B cell (primary cell): ENCODE measurements around the gene ARHGAP18. TPM values are rescaled to one million over a fixed set of nuclear protein-coding genes. Genes with fewer than 3 reads are reported as not detected.

ENCODE experiments used
- ATAC-seq: fragments of 200-7000 bp; cut with Tn5 transposase; one replicate; pipeline ENCODE4 v1.10.0; 2021; ENCODE audit warnings: low read depth, mild to moderate bottlenecking, moderate number of reproducible peaks, moderate library complexity
- CTCF ChIA-PET: fragments of 350-600 bp; sonication (Branson Sonifier 250); formaldehyde crosslinking; loops from one replicate; lab custom pipeline; 2021; ENCODE audit warnings: antibody characterized with exemption, inconsistent platforms; lab: Charles Lee
- POLR2A ChIA-PET: fragments of 350-600 bp; sonication (Branson Sonifier 250); formaldehyde crosslinking; loops from one replicate; lab custom pipeline; 2021; ENCODE audit warnings: antibody characterized with exemption; lab: Charles Lee
- DNase-seq: peaks from one replicate; pipeline ENCODE4 v3.0.0; 2013
- H2AFZ ChIP-seq: 2 replicates; pipeline ENCODE4 v1.6.1; 2012; ENCODE audit warnings: mild to moderate bottlenecking, low read depth, low read length; ENCODE audit not compliant: insufficient read depth, poor library complexity, severe bottlenecking
- H3K27ac ChIP-seq, 2 donors: 1 replicate in 1 of 2; 2 replicates in 1 of 2; pipeline ENCODE4 v1.5.1; 2012 to 2013; ENCODE audit warnings: low read length in 2 of 2, mild to moderate bottlenecking in 2 of 2, moderate library complexity in 1 of 2
- H3K27me3 ChIP-seq, 4 experiments: fragments of 200-600 bp in 1 of 4; sonication (generic) in 1 of 4; replicated peaks in 1 of 4; 1 replicate in 2 of 4; 2 replicates in 2 of 4; pipeline versions ENCODE4 v1.6.1 to v1.7.0; 2013 to 2016; ENCODE audit warnings: low read length in 3 of 4, mild to moderate bottlenecking in 2 of 4, mixed read lengths in 1 of 4, moderate library complexity in 1 of 4; ENCODE audit not compliant: insufficient read depth in 4 of 4, control insufficient read depth in 3 of 4; ENCODE audit errors: control extremely low read depth in 1 of 4
- H3K36me3 ChIP-seq, 2 experiments: replicated peaks in 1 of 2; 1 replicate in 1 of 2; 2 replicates in 1 of 2; pipeline versions ENCODE4 v1.6.1 to v1.7.1; 2013; ENCODE audit warnings: low read length in 1 of 2; ENCODE audit not compliant: insufficient read depth in 2 of 2, control insufficient read depth in 1 of 2; ENCODE audit errors: control extremely low read depth in 1 of 2, extremely low read depth in 1 of 2
- H3K4me1 ChIP-seq, 2 donors: fragments of 200-600 bp in 1 of 2; sonication (generic) in 1 of 2; 1 replicate in 1 of 2; 2 replicates in 1 of 2; pipeline versions ENCODE4 v1.5.1 to v1.6.1; 2013 to 2017; ENCODE audit warnings: low read length in 2 of 2; ENCODE audit not compliant: control insufficient read depth in 2 of 2, insufficient read depth in 2 of 2
- H3K4me2 ChIP-seq: replicated peaks from 2 replicates; pipeline ENCODE3; 2012; ENCODE audit warnings: mild to moderate bottlenecking, low read depth, low read length; ENCODE audit not compliant: poor library complexity, severe bottlenecking
- H3K4me3 ChIP-seq, 5 experiments: fragments of 200-600 bp in 1 of 5; sonication (generic) in 1 of 5; 1 replicate in 3 of 5; 2 replicates in 2 of 5; pipeline versions ENCODE4 v1.5.1 to v1.7.0; 2011 to 2016; ENCODE audit warnings: low read length in 4 of 5, mild to moderate bottlenecking in 4 of 5, low read depth in 2 of 5, control low read depth in 1 of 5, moderate library complexity in 1 of 5; ENCODE audit not compliant: insufficient read depth in 1 of 5; ENCODE audit errors: control extremely low read depth in 1 of 5, extremely low read depth in 1 of 5
- H3K79me2 ChIP-seq: fragments of 200-600 bp; sonication (generic); one replicate; pipeline ENCODE4 v1.6.0; 2016; ENCODE audit warnings: low read length; ENCODE audit not compliant: control insufficient read depth, insufficient read depth
- H3K9ac ChIP-seq: fragments of 200-600 bp; sonication (generic); 2 replicates; pipeline ENCODE4 v1.6.1; 2017; ENCODE audit warnings: mild to moderate bottlenecking, low read length, moderate library complexity
- H3K9me3 ChIP-seq, 3 donors: one replicate each; pipeline versions ENCODE4 v1.6.1 to v1.7.1; 2013; ENCODE audit warnings: low read length in 2 of 3; ENCODE audit not compliant: control insufficient read depth in 2 of 3, insufficient read depth in 1 of 3; ENCODE audit errors: control extremely low read depth in 1 of 3
- H4K20me1 ChIP-seq: 2 replicates; pipeline ENCODE4 v1.6.0; 2012; ENCODE audit warnings: mild to moderate bottlenecking, low read length; ENCODE audit not compliant: insufficient read depth, control insufficient read depth, poor library complexity, severe bottlenecking
- H3K27ac Mint-ChIP-seq: one replicate; pipeline ENCODE4 v1.8.0; 2021; ENCODE audit warnings: mixed read lengths
- H3K27me3 Mint-ChIP-seq: one replicate; pipeline ENCODE4 v1.8.0; 2021; ENCODE audit warnings: mixed read lengths
- H3K4me1 Mint-ChIP-seq: one replicate; pipeline ENCODE4 v1.8.0; 2021; ENCODE audit warnings: mixed read lengths
- H3K4me3 Mint-ChIP-seq: one replicate; pipeline ENCODE4 v1.8.0; 2021; ENCODE audit warnings: mixed read lengths
- H3K9me3 Mint-ChIP-seq: one replicate; pipeline ENCODE4 v1.8.0; 2022; ENCODE audit warnings: mixed read lengths; ENCODE audit not compliant: insufficient read depth
- EZH2 ChIP-seq: IDR thresholded peaks from 2 replicates; pipeline ENCODE4 v1.6.1; 2012; ENCODE audit warnings: borderline replicate concordance, low read depth, mild to moderate bottlenecking, moderate library complexity, low read length; ENCODE audit not compliant: insufficient read depth, poor library complexity, severe bottlenecking
- WGBS: methylation state at CpG from one replicate; pipeline ENCODE4 v1.1.5; 2013; ENCODE audit warnings: missing lambda C conversion rate; ENCODE audit not compliant: insufficient coverage; 5-methylcytosine and 5-hydroxymethylcytosine counted together
- intact Hi-C: fragments of 100-400 bp; cut with micrococcal nuclease; formaldehyde crosslinking; loops from one replicate; pipeline ENCODE4 v1.10.0; 2022
- polyA plus RNA-seq: library from polyadenylated mRNA; depleted of rRNA; stranded (reverse); fragments of >200 nt; gene quantifications from 2 replicates; pipeline ENCODE4 v1.2.3, GENCODE V29; 2012
- total RNA-seq, 2 donors: library from RNA; stranded (reverse); fragments of 120-200 nt in 1 of 2; gene quantifications; 1 replicate in 1 of 2; 2 replicates in 1 of 2; pipeline versions ENCODE4 v1.2.3 to v1.2.4, GENCODE V29; 2013 to 2022
- TF ChIP-seq, protein P1 (sequence below): fragments of 200-600 bp; IDR thresholded peaks from one replicate; pipeline ENCODE4 v1.8.0; 2022; ENCODE audit warnings: antibody characterized with exemption, mild to moderate bottlenecking

The ARHGAP18 gene
- total and polyA plus RNA-seq, 2 donors (not counting 1 experiment from before 2014, with no cell fraction given): 0.95 to 3.9 TPM

DNA sequence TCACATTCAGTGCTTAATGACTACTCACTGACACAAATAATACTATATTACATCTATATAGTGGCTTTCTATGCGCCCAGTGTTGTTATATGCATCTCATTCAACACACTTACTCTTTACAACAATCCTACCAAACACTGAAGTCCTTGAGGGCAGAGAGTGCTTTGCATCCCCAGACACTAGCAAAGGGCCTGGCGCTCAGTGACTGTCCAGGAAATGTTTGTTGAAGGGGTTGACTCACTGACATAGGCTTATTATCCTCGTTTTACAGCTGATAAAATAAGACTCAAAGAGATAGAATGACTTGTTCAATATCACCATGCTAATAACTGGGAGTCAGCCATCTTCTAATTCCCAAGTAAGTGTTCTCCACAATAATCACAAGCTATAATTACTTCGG lies 163.3 kb downstream of the ARHGAP18 start:
- Histone ChIP-seq H4K20me1 (no peaks in the 10 kb centered on the region), H3K9me3 (no peaks in the 10 kb centered on the region), H2AFZ (no peak overlapping the region), H3K79me2 (no peaks in the 10 kb centered on the region), H3K4me3 (no peak overlapping the region), H3K9ac (no peak overlapping the region), H3K4me2 (no peak overlapping the region), H3K4me1 (no peaks in the 10 kb centered on the region), H3K36me3 (no peaks in the 10 kb centered on the region), H3K27ac (no peak overlapping the region), H3K27me3 (no peaks in the 10 kb centered on the region)
- DNase-seq (no peak), ATAC-seq (no peak)
- intact Hi-C loops: no loop called here
- no peak overlapping the region for H3K27ac Mint-ChIP-seq
- no peak overlapping the region for H3K4me3 Mint-ChIP-seq
- TF ChIP-seq, protein P1, sequence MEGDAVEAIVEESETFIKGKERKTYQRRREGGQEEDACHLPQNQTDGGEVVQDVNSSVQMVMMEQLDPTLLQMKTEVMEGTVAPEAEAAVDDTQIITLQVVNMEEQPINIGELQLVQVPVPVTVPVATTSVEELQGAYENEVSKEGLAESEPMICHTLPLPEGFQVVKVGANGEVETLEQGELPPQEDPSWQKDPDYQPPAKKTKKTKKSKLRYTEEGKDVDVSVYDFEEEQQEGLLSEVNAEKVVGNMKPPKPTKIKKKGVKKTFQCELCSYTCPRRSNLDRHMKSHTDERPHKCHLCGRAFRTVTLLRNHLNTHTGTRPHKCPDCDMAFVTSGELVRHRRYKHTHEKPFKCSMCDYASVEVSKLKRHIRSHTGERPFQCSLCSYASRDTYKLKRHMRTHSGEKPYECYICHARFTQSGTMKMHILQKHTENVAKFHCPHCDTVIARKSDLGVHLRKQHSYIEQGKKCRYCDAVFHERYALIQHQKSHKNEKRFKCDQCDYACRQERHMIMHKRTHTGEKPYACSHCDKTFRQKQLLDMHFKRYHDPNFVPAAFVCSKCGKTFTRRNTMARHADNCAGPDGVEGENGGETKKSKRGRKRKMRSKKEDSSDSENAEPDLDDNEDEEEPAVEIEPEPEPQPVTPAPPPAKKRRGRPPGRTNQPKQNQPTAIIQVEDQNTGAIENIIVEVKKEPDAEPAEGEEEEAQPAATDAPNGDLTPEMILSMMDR: no peak
- no peak for TF ChIP-seq EZH2
- H3K27me3 Mint-ChIP-seq: peaks cover 3% of the 10 kb centered on the region
- WGBS: 100% methylated on average over 1 of the region's 4 CpGs
- POLR2A ChIA-PET: no interaction called here
- CTCF ChIA-PET: interaction anchor here (0.6 kb wide), 1 partner anchor 23 kb away, joined by 3 read pairs; no protein-coding TSS in a partner anchor
- peaks cover 4% of the 10 kb centered on the region for H3K4me1 Mint-ChIP-seq
- no peaks in the 10 kb centered on the region for H3K9me3 Mint-ChIP-seq

DNA sequence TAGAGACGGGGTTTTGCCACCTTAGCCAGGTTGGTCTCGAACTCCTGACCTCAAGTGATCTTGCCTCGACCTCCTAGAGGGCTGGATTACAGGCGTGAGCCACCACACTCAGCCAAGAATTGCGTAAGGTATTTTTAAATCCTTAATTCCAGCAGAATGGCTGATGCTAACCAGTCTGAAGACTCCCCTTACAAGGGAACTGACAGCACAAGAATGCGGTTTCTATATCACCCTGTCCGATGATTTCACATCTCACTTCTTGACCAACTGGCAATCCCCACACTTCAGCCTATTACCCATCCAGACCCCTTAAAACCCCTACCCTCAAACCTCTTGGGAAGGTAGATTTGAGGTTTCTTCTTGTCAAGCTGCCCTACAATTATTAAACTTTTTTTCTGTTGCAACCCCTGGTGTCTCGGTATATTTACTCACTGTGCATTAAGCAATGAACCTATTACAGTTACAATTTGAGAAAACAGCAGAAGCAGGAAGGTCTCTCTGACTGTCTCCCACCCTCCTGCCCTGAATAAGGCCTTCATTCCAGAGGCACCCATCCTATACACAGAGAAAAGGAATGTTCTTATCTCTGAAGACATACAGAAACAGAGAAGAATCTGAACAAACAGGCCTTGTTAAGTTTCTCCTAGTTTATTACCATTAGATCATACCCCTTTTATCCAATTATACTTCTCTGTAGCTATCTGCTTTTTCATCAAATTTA lies 164.9 kb downstream of the ARHGAP18 start:
- Mint-ChIP-seq H3K9me3 (no peaks in the 10 kb centered on the region), H3K27ac (no peak overlapping the region), H3K4me1 (peaks cover 4% of the 10 kb centered on the region), H3K4me3 (no peak overlapping the region), H3K27me3 (no peaks in the 10 kb centered on the region)
- Histone ChIP-seq H4K20me1 (no peaks in the 10 kb centered on the region), H3K27me3 (no peaks in the 10 kb centered on the region), H3K4me3 (no peak overlapping the region), H2AFZ (no peak overlapping the region), H3K36me3 (no peaks in the 10 kb centered on the region), H3K4me1 (no peaks in the 10 kb centered on the region), H3K27ac (no peak overlapping the region), H3K79me2 (no peaks in the 10 kb centered on the region), H3K9ac (no peak overlapping the region), H3K4me2 (no peak overlapping the region), H3K9me3 (no peaks in the 10 kb centered on the region)
- DNase-seq (no peak), ATAC-seq (no peak)
- TF ChIP-seq, protein P1: no peak
- no peak for TF ChIP-seq EZH2
- WGBS: 89% methylated on average over 7 of the region's 8 CpGs
- intact Hi-C loops: no loop called here
- ChIA-PET CTCF (no interaction called here), POLR2A (no interaction called here)
